Mesodermal cell (in vitro differentiated cells): Measurements from ENCODE around the gene XRCC5.

Experiments used
- H3K27ac ChIP-seq: 2 replicates; pipeline ENCODE4 v1.7.0; 2013; ENCODE audit warnings: mild to moderate bottlenecking, low read depth, low read length, moderate library complexity; ENCODE audit not compliant: severe bottlenecking
- H3K36me3 ChIP-seq: 2 replicates; pipeline ENCODE4 v1.7.1; 2013; ENCODE audit warnings: mild to moderate bottlenecking, low read length, moderate library complexity; ENCODE audit not compliant: control insufficient read depth, insufficient read depth
- H3K4me1 ChIP-seq: one replicate; pipeline ENCODE4 v1.7.1; 2013; ENCODE audit warnings: mild to moderate bottlenecking, low read length; ENCODE audit not compliant: insufficient read depth, control insufficient read depth, poor library complexity, severe bottlenecking
- H3K4me3 ChIP-seq: 2 replicates; pipeline ENCODE4 v1.7.0; 2013; ENCODE audit warnings: low read length, control low read depth, mild to moderate bottlenecking; ENCODE audit not compliant: insufficient read depth, poor library complexity, severe bottlenecking; ENCODE audit errors: extremely low read depth
- H3K9me3 ChIP-seq: 2 replicates; pipeline ENCODE4 v1.7.1; 2013; ENCODE audit warnings: mild to moderate bottlenecking, low read length, moderate library complexity; ENCODE audit not compliant: control insufficient read depth
- WGBS, 2 experiments: methylation state at CpG; one replicate each; pipeline ENCODE4 v1.1.5; 2013; ENCODE audit warnings: missing lambda C conversion rate in 2 of 2; ENCODE audit not compliant: insufficient coverage in 2 of 2; 5-methylcytosine and 5-hydroxymethylcytosine counted together

The XRCC5 gene

DNA sequence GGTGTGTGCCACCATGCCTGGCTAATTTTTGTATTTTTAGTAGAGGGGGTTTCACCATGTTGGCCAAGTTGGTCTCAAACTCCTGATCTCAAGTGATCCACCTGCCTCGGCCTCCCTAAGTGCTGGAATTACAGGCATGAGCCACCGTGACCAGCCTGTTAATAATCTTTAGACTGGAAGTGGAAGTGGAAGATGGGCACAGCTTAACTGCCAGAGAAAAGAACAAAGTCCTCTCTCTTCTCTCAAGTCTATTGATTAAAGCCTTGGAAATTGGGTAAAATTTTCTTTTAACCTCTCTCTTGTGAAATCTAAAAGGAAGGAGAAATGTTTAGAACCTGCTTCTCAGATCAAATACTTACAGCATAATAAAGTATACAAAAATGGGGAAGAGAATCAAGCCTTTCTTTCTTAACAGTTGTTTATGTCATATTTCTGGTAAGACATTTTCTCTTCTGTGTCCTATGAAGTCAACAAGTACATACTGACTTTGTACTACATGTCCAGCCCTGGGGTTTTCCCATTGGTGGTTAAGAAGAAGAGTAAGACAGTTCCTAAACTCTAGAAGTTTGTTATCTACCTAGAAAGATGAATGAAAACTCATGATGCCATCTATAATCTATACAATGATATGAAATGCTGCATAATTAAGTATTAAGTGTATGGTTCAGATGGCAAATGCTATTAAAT, 22.8 kb upstream of the XRCC5 start:
- Histone ChIP-seq H3K4me3 (no peak overlapping the region), H3K36me3 (no peaks in the 10 kb centered on the region), H3K4me1 (peaks cover 25% of the 10 kb centered on the region), H3K27ac (no peak overlapping the region), H3K9me3 (no peaks in the 10 kb centered on the region)
- WGBS, 2 experiments = 100% methylated on average over 1 to 2 of the region's 2 CpGs

DNA sequence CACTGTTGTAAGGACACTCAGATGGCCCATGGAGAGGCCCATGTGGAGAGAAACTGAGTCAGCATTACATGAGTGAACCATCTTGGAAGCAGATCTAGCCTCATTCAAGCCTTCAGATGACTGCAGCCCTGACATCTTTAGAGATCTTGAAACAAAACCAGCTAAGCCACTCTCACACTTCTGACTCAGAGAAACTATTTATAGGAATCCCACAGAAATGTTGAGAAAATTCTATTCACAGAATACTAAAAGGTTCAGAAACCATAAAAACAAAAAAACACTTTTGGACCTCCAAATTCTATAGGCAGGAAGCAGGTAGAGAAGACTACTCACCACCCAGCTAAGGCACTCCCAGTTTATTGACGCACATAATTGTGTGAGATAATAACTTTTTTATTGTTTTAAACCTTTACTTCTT, 18.8 kb upstream of the XRCC5 start:
- no CpG with 5 or more reads among the region's 1 CpG for WGBS, 2 experiments
- H3K4me1 ChIP-seq = peaks cover 2% of the 10 kb centered on the region
- no peaks in the 10 kb centered on the region for H3K36me3 ChIP-seq
- no peak overlapping the region for H3K4me3 ChIP-seq
- no peaks in the 10 kb centered on the region for H3K9me3 ChIP-seq
- no peak overlapping the region for H3K27ac ChIP-seq

DNA sequence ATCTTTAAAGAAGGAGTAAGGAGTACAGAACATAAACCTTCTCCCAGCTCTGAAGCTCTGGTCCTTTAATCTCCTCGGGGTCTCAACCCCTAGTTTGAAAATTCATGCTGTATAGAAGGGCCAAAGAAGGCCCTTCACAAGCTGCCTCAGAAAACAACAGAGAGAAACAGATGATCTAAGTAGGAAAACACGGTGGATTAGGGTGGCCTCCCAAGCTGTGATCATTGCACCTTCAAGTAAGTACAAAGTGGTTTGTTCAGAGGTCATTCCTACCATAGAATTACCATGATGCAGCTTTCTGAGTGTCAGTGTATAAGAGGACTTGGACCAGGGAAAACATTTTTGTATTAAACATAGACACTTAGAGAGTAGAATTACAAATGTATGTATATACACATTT, 16.5 kb upstream of the XRCC5 start:
- Histone ChIP-seq H3K36me3 (peaks cover 6% of the 10 kb centered on the region), H3K9me3 (no peaks in the 10 kb centered on the region), H3K4me3 (no peak overlapping the region), H3K4me1 (no peaks in the 10 kb centered on the region), H3K27ac (no peak overlapping the region)
- WGBS, 2 experiments = 80 to 82% methylated on average over 1 to 2 of the region's 2 CpGs

DNA sequence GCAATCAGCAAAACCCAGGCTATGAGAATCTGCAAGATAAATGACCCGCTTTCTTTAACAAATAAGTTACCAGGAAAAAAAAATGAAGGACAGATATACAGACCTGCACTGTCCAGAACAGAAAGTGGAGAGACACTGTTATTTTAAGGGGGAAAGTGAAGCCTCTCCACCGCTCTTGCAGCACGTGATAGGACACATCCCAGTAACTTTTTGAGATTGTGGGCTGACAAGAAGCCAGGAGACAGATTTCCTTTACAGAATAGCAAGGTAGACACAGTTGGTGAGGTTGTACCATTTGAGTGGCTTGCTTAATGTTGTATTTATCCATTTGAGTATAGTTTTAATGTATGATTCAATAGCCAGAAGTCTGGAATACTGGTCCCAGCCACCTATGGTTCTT, 14.4 kb upstream of the XRCC5 start:
- no peak overlapping the region for H3K27ac ChIP-seq
- no peaks in the 10 kb centered on the region for H3K9me3 ChIP-seq
- 100% methylated on average over 2 to 3 of the region's 3 CpGs for WGBS, 2 experiments
- H3K4me3 ChIP-seq = no peak overlapping the region
- H3K4me1 ChIP-seq = no peaks in the 10 kb centered on the region
- peaks cover 10% of the 10 kb centered on the region for H3K36me3 ChIP-seq

DNA sequence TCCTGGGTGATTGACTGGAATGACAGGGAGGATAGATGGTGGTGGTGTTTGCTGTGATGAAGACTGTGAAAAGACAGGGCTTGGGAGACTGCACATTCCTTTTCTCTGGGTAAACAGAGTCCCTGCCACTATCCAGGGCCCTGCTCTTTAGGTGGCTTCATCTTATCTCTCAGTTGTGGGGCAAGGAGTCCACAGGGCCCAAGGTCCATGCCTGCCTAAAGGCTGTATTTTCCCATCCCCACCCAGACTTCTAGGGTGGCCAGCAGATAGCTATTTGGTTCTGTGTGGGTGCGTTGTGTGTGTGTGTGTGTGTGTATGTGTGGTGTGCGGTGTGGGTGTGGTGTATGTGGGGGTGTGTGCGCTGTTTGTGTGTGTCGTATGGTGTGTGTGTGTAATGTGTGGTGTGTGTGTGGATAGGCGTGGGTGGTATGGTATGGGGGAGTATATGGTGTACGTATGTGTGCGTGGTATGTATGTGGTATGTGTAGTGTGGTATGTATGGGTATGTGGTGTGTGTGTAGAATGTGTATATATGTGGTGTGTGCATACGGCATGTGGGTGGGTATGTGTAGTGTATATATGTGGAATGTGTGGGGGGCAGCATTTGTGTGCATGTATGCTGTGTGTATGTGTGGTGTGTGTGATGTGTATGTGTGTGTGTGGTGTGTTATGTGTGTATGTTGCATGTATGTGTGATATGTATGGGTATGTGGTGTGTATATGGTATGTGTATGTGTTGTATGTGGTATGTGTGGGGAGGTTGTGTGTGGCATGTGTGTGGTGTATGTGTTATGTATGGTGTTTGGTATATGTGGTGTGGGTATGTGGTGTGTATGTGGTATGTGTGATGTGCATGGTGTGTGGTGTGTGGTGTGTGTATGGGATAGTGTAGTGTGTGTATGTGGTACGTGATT, 10.5 kb upstream of the XRCC5 start:
- WGBS, 2 experiments = 92 to 94% methylated on average over 8 to 9 of the region's 9 CpGs
- Histone ChIP-seq H3K9me3 (no peaks in the 10 kb centered on the region), H3K27ac (no peak overlapping the region), H3K36me3 (peaks cover 23% of the 10 kb centered on the region), H3K4me1 (no peaks in the 10 kb centered on the region), H3K4me3 (no peak overlapping the region)

DNA sequence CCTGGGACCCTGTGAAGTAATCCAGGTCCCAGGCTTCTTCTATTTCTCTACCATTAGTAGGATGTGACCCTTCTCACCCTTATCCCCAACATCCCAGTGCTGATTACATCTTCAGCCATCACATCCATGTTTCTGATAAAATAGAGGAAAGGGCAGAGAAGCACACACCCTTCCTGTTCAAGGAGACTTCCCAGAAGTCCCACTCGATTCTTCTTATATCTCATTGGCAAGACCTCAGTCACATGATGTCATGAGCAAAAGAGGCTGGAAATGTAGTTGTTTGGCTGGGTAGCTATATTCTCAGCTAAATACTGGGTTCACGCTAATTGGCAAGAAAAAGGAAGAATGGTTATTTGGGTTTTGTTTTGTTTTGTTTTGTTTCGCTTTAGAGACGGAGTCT, 8.0 kb upstream of the XRCC5 start:
- Histone ChIP-seq H3K4me3 (no peak overlapping the region), H3K36me3 (peaks cover 23% of the 10 kb centered on the region), H3K4me1 (no peaks in the 10 kb centered on the region), H3K9me3 (no peaks in the 10 kb centered on the region), H3K27ac (no peak overlapping the region)
- WGBS, 2 experiments = 100% methylated on average over 3 of the region's 4 CpGs

DNA sequence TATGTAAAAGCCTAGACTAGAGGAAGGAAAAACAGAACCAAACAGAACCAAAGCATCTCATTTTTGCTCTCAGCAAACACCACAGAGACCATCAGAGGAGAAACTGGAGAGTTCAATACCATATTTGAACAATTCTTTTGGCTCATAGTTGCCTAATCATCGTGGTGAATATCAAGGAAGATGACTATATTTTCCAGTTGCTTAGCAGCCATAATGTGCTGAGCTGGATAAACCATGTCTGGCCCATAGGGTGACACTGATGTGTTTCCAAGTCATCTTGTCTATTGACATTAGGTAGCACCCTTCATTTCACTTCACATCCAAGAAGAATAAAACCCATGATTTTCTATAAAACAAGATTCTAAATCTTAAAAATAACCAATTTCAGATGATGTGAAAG, 5.9 kb upstream of the XRCC5 start:
- H3K4me3 ChIP-seq = no peak overlapping the region
- WGBS, 2 experiments = 86 to 100% methylated on average over 1 of the region's 1 CpG
- H3K9me3 ChIP-seq = no peaks in the 10 kb centered on the region
- H3K27ac ChIP-seq = no peak overlapping the region
- H3K4me1 ChIP-seq = peaks cover 6% of the 10 kb centered on the region
- H3K36me3 ChIP-seq = peaks cover 15% of the 10 kb centered on the region

DNA sequence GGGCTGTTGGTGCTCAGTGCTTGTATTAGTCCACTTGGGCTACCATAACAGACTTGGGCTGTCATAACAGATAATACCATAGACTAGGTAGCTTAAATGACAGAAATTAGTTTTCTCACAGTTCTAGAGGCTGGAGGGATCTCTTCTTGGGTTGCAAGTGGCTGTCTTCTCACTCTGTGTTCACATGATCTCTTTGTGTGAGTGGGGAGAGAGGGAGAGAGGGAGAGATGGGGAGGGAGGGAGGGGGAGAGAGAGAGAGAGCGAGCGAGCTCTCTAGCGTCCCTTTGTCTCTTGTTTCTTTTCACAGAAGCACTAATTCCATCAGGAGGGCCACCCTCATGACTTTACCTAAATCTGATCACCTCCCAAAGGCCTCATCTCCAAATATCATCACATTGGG, 4.5 kb upstream of the XRCC5 start:
- H3K27ac ChIP-seq = no peak overlapping the region
- WGBS, 2 experiments = no CpG with 5 or more reads among the region's 3 CpGs
- no peak overlapping the region for H3K4me3 ChIP-seq
- H3K4me1 ChIP-seq = peaks cover 6% of the 10 kb centered on the region
- H3K36me3 ChIP-seq = peaks cover 14% of the 10 kb centered on the region
- no peaks in the 10 kb centered on the region for H3K9me3 ChIP-seq

DNA sequence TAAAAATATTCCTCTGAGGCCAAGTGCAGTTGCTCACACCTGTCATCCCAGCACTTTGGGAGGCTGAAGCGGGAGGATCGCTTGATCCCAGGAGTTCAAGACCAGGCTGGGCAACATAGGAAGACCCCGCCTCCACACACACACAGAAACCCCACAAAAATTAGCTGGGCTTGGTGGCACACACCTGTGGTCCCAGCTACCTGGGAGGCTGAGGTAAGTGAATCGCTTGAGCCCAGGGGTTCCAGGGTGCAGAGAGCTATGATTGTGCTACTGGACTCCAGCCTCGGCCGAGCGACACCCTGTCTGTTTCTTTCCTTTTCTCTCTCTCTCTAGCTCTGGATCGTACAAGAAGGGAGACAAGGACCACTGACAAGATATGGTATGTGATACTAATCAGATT, 1.8 kb upstream of the XRCC5 start:
- peaks cover 21% of the 10 kb centered on the region for H3K36me3 ChIP-seq
- no peak overlapping the region for H3K27ac ChIP-seq
- no peaks in the 10 kb centered on the region for H3K9me3 ChIP-seq
- H3K4me1 ChIP-seq = peaks cover 14% of the 10 kb centered on the region
- 95 to 100% methylated on average over 1 to 4 of the region's 8 CpGs for WGBS, 2 experiments
- no peak overlapping the region for H3K4me3 ChIP-seq

DNA sequence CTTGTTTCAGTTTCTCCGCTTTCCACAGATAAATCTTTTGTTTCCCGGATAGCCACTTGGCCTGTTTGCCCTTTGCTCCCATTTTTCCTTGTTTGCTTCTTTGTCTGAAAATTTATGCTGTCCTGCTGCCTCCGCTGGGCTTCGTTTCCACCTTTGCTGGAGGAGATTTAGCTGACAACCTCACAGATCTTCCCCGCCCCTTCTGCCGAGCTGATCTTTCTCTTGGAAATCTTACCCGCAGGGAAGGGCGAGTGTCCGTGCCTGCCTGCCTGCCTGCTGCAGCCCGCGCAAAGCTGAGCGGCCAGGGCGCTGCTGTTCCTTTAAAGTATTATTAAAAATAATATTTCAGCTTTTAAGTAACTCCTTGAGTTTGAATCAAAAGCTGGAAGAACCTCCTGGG, 1.4 kb upstream of the XRCC5 start:
- peak overlapping the region; percentile 38 for H3K27ac ChIP-seq
- 31 to 38% methylated on average over 6 of the region's 13 CpGs for WGBS, 2 experiments
- H3K9me3 ChIP-seq = no peaks in the 10 kb centered on the region
- H3K4me3 ChIP-seq = no peak overlapping the region
- H3K36me3 ChIP-seq = peaks cover 25% of the 10 kb centered on the region
- peaks cover 14% of the 10 kb centered on the region for H3K4me1 ChIP-seq
